CD4-positive, alpha-beta T cell treated with Interleukin-2 at 100 ng/mL for 4 hours (primary cell): ENCODE measurements around the gene BTBD8.

Experiments
- DNase-seq: peaks from one replicate; pipeline ENCODE4 v3.0.0-alpha.2; 2020; ENCODE audit warnings: low spot score

The BTBD8 gene

GRCh38 chr1:92192246-92192645, 112.1 kb downstream of the BTBD8 start:
- DNase-seq = no peak

GRCh38 chr1:92194511-92194910, 114.4 kb downstream of the BTBD8 start:
- no peak for DNase-seq

DNA sequence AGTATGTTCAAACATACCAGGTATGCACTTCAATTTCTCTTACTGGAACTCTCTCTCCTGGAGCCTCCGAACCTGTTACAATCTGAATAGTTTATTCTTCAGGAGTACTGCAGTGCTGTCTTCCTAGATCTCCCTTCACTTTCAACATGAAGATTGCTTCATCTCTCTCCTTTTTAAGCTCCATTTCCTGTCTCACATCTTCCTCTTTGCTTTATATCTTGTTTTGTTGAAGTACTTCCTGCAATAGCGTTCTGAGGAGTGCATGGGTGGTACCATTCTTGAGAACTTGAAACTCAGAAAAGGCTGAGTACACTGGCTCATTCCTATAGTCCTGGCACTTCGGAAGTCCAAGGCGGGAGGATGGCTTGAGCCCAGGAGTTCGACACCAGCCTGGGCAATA, 121.8 kb downstream of the BTBD8 start:
- DNase-seq = no peak

DNA sequence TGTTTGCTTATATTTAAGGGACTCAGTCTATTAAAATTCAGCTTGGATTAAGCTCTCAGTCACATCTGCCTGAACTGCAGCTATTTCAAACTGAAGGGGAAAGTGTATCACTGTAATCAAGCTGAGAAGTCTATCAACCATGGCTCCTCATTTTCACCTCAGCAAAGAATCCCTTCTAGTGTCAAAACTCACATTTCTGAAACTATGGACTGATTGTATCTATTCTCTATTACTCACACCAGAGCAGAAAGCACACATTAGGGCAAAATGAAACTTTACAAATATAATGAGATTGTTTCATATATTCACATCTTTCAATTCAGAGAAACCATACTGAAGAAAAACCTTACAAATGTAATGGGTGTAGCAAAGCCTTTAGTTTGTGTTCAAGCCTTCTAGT, 123.0 kb downstream of the BTBD8 start:
- DNase-seq = no peak

GRCh38 chr1:92210701-92211100, 130.6 kb downstream of the BTBD8 start:
- no peak for DNase-seq

DNA sequence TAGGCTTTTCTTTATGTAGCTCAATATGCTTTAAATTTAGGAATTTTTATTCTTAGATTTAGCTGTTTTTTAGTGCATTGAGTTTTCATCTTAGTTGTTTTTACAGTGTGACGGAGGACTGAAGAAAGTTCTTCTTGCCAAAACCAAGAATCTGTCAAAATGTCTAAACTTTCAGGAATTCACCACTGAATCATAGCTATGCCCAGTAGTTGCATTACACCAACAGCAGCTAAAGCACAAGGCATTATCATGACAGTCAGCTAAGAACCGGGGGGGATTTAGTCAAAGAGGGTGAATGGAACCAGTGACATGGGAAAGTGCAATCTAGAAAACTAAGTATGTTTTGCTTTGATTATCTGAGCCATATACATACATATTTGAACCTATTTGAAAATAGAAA, 131.0 kb downstream of the BTBD8 start:
- DNase-seq = no peak

- DNase-seq = no peak
Measured at GRCh38 chr1:92217721-92218120, 137.6 kb downstream of the BTBD8 start, which contains the start of gene C1orf146. Gene C1orf146, plus strand, starts transcription at chr1:92217915. Its CDS starts 13,506 bp downstream, at chr1:92231421.

GRCh38 chr1:92218559-92218958, 138.4 kb downstream of the BTBD8 start:
- DNase-seq = no peak

DNA sequence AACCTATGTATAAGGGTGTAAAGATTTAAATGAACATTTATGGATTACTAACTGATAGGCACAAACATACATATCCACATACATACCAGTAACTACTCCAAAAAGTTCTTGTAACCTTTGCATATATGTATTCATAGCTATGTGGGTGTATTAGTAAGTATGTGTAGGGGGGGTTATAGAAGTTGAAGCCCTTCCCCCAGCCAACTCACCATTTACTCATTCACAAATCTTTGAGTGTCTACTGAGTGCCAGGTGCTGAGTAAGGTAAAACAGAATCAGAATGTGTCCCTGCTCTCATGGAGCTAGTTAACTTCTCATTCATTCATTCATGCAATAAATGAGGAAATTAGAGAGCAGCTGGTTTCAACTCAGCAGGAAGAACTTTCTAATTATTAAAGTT, 138.9 kb downstream of the BTBD8 start:
- no peak for DNase-seq

DNA sequence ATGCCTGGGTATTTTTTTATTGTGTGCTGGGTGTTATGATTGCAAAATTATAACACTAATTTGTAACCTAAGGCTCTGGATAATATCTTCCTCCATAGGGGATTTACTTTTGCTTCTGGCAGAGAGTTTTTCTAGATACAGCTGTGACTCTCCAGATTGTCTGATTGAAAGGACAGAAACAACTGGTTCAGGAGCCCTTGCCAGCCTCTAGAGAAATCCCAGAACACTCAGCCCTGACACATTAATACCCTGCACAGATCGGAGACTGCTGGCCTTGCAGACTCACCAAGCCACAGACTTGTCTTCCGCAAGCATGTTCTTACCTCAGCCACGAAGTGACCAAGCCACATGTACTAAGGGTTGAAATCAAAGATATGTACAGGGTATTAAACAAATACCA, 148.3 kb downstream of the BTBD8 start:
- no peak for DNase-seq

- no peak for DNase-seq
Measured at GRCh38 chr1:92230736-92231135, 150.6 kb downstream of the BTBD8 start.
